Measurements from ENCODE around the gene NCLN.

Gene NCLN

GRCh38 chr19:3225677-3226093, 40.0 kb downstream of the NCLN start:
- no peak overlapping the region for H3K4me3 ChIP-seq (ENCODE audit: low read depth, low read length)
- TF ChIP-seq CTCF (IDR thresholded peaks at IDR 0.05; ENCODE audit: low read depth, low read length), result no peak

- no peak overlapping the region for H3K4me3 ChIP-seq (ENCODE audit: low read depth, low read length)
- no peak for TF ChIP-seq CTCF (IDR thresholded peaks at IDR 0.05; ENCODE audit: low read depth, low read length)
These were observed 41.4 kb downstream of the NCLN start for GRCh38 chr19:3227054-3227626.

GRCh38 chr19:3229346-3229743, 43.6 kb downstream of the NCLN start:
- no peak overlapping the region for H3K4me3 ChIP-seq (ENCODE audit: low read depth, low read length)
- TF ChIP-seq CTCF (IDR thresholded peaks at IDR 0.05; ENCODE audit: low read depth, low read length), result no peak

GRCh38 chr19:3229888-3230496, 44.3 kb downstream of the NCLN start:
- no peak overlapping the region for H3K4me3 ChIP-seq (ENCODE audit: low read depth, low read length)
- TF ChIP-seq CTCF (IDR thresholded peaks at IDR 0.05; ENCODE audit: low read depth, low read length), result no peak

- TF ChIP-seq CTCF (IDR thresholded peaks at IDR 0.05; ENCODE audit: low read depth, low read length), result no peak
These were observed 45.6 kb downstream of the NCLN start for GRCh38 chr19:3231288-3231687.

GRCh38 chr19:3233116-3233515, 47.4 kb downstream of the NCLN start:
- no peak for TF ChIP-seq CTCF (IDR thresholded peaks at IDR 0.05; ENCODE audit: low read depth, low read length)
- H3K4me3 ChIP-seq (ENCODE audit: low read depth, low read length), result no peak overlapping the region

More at GRCh38 chr19:3231288-3231687, 45.6 kb downstream of the NCLN start:
- no peak overlapping the region for H3K4me3 ChIP-seq (ENCODE audit: low read depth, low read length)

- no peak for TF ChIP-seq CTCF (IDR thresholded peaks at IDR 0.05; ENCODE audit: low read depth, low read length)
- no peak overlapping the region for H3K4me3 ChIP-seq (ENCODE audit: low read depth, low read length)
These were observed 48.1 kb downstream of the NCLN start for GRCh38 chr19:3233831-3234230.
